Glomerular endothelial cell (primary cell): ENCODE measurements around the gene PRR30. TPM values are rescaled to one million over a fixed set of nuclear protein-coding genes. Genes with fewer than 3 reads are reported as not detected.

Source experiments
- DNase-seq: peaks from one replicate; pipeline ENCODE4 v3.0.0-alpha.2; 2011; ENCODE audit warnings: low read depth, low spot score; ENCODE audit errors: extremely low read depth
- total RNA-seq: library from RNA; depleted of rRNA; stranded (reverse); fragments of >200 nt; gene quantifications from 2 replicates; pipeline ENCODE4 v1.2.3, GENCODE V29; 2015

The PRR30 gene
- total RNA-seq, 1 donor from 2014 or later: not detected

GRCh38 chr2:27100036-27100435 is 39.2 kb downstream of the PRR30 start:
- DNase-seq: no peak

GRCh38 chr2:27099334-27099955 is 39.8 kb downstream of the PRR30 start:
- DNase-seq: no peak

- DNase-seq: no peak
Measured at GRCh38 chr2:27097341-27097740, 41.9 kb downstream of the PRR30 start.

GRCh38 chr2:27096748-27097297 is 42.4 kb downstream of the PRR30 start:
- no peak for DNase-seq

GRCh38 chr2:27095745-27096651 is 43.2 kb downstream of the PRR30 start:
- DNase-seq: no peak

- DNase-seq: no peak
Measured at GRCh38 chr2:27095427-27095744, 43.8 kb downstream of the PRR30 start.

- DNase-seq: no peak
Measured at GRCh38 chr2:27094353-27094984, 44.7 kb downstream of the PRR30 start.

- DNase-seq: no peak
Measured at GRCh38 chr2:27093430-27094352, 45.5 kb downstream of the PRR30 start.

- DNase-seq: no peak
Measured at GRCh38 chr2:27092696-27093429, 46.3 kb downstream of the PRR30 start.

GRCh38 chr2:27091746-27092695 is 47.2 kb downstream of the PRR30 start:
- DNase-seq: no peak

- DNase-seq: no peak
Measured at GRCh38 chr2:27089111-27089954, 49.9 kb downstream of the PRR30 start.

GRCh38 chr2:27088634-27089033 is 50.6 kb downstream of the PRR30 start:
- no peak for DNase-seq

GRCh38 chr2:27087823-27088410 is 51.3 kb downstream of the PRR30 start:
- DNase-seq: no peak
